Right lobe of liver (tissue), 4 donors: Measurements from ENCODE around the gene ECI1.

Source experiments
- CTCF ChIP-seq, 4 donors: fragments of 200-600 bp in 3 of 4; fragments of 450-650 bp in 1 of 4; IDR thresholded peaks; one replicate each; pipeline versions ENCODE4 v1.5.1 to v1.8.0; 2016 to 2022; ENCODE audit warnings: antibody characterized with exemption in 4 of 4, mild to moderate bottlenecking in 2 of 4
- POLR2A ChIP-seq: fragments of 450-650 bp; IDR thresholded peaks from one replicate; pipeline ENCODE4 v1.6.1; 2017; ENCODE audit warnings: antibody characterized with exemption, mild to moderate bottlenecking
- donor health status: DM: no; HTN: no; CAD: no.
- donor health status: DM: no; HTN: no; CAD: no.
- donor health status: DM: no; HTN: yes; CAD: no.

DNA sequence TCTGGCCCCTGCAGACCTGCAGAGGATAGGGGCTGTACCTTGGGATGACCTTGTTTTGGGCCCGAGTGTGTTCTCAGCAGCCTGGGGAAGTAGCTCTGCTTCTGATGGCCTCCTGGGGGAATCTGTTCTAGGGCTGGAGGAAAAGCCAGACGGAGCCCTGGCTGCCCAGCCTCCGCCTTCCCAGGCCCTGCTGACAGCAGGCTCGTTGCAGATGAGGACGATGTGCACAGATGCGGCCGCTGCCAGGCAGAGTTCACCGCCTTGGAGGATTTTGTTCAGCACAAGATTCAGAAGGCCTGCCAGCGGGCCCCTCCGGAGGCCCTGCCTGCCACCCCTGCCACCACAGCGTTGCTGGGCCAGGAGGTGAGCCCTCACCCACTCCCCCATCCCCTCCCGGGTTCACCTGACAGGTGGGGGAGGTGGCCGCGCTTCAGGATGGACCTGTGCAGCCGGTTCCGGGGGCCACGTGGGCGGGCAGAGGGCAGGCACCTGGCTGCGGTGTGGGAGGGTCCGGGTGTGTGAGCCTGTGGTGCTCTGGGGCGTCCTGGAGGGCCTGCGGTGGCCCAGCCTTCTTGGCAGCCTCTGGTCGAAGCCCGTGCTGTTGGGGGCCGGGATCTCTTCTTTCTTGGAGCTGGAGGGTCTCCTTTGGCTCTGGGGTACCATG lies 23.1 kb downstream of the ECI1 start:
- TF ChIP-seq CTCF (IDR thresholded peaks at IDR 0.05) (no peak), POLR2A (no peak)
